GM20000 (cell line): ENCODE results near the gene DISP2.
A peak's percentile ranks its signal among the peaks of the same experiment; 100 is the strongest.

ENCODE experiments used
- DNase-seq: peaks from one replicate; pipeline ENCODE4 v3.0.0; 2012; ENCODE audit warnings: low spot score
- TF ChIP-seq, protein P1 (sequence below): IDR thresholded peaks from 2 replicates; pipeline ENCODE4 v1.5.1; 2012; ENCODE audit warnings: mild to moderate bottlenecking, control low read depth; ENCODE audit errors: extremely low read depth, missing control alignments

The DISP2 gene

DNA sequence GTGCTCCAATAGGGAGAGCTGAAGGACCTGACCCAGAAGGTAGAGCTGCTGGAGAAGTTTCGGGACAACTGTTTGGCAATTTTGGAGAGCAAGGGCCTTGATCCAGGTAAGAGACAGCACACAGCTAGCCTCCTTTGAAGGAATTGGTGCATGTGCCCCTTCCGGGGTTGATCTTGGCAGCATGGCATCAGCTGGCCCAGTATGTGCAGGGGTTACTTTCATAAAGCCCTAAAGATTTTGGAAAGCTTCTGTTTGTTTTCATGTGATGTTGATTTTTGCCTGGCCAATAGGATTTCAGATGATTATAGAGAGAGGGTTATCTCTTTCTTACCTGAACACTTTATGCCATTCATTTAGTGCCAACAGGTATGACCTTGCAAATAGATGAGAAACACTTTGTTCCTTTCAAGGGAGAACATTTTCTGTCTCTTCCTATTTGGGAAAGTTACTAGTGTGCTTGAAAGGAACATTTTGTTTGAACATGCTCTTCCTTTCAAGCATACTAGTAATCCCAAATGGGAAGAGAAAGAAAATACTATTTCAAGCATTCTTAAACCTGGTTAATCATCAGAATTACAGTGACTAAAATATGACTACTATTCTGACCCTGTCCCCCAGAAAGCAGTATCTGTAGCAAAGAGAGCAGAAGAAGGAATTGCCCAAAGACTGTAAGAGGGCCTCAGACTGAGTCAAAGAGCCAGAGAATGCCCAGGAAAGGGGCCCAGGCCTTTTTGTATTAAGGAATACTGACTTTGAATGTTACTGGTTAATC lies 32.0 kb downstream of the DISP2 start:
- TF ChIP-seq, protein P1, sequence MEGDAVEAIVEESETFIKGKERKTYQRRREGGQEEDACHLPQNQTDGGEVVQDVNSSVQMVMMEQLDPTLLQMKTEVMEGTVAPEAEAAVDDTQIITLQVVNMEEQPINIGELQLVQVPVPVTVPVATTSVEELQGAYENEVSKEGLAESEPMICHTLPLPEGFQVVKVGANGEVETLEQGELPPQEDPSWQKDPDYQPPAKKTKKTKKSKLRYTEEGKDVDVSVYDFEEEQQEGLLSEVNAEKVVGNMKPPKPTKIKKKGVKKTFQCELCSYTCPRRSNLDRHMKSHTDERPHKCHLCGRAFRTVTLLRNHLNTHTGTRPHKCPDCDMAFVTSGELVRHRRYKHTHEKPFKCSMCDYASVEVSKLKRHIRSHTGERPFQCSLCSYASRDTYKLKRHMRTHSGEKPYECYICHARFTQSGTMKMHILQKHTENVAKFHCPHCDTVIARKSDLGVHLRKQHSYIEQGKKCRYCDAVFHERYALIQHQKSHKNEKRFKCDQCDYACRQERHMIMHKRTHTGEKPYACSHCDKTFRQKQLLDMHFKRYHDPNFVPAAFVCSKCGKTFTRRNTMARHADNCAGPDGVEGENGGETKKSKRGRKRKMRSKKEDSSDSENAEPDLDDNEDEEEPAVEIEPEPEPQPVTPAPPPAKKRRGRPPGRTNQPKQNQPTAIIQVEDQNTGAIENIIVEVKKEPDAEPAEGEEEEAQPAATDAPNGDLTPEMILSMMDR, result no peak
- no peak for DNase-seq

DNA sequence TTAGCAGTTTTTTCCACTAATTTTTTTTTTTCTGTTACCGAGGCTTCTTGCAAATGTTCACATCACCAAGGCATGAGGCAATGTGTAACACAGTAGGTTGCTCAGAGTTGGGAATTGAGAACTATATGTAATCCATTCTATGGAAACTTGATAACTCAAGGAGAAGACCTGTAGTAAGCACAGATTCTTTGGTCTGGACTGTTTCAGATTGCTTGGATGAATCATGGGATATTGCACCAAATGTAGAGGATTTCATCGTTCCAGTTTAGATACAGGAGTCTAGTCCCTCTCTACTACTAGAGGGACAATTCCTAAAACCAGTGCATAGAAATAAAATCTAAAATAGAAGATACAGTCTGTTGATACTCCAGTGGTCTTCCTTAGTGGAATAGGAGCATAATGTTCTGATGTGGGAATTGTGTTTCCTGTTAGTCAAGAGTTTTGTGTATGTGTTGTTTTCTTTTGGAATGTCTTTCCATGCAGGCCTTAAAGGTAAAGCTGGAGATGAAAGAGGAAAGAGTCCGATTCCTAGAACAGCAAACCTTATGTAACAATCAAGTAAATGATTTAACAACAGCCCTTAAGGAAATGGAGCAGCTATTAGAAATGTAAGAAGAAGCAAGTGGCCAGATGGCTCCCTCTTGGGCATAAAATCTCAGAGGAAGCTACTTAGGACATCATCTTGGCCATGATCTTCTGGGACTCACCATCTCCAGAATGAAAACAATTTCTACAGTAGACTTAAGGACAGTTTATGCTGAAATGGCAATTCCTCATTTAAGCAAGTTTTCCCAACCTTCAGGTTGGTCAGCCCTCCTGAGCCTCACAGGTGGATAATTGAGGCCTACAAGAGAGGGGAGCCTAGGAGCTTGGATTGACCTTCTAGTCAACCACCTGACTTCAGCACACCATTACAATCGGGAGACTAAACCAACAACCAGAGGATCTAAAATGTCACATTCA lies 35.2 kb downstream of the DISP2 start:
- no peak for DNase-seq
- TF ChIP-seq, protein P1, result no peak

DNA sequence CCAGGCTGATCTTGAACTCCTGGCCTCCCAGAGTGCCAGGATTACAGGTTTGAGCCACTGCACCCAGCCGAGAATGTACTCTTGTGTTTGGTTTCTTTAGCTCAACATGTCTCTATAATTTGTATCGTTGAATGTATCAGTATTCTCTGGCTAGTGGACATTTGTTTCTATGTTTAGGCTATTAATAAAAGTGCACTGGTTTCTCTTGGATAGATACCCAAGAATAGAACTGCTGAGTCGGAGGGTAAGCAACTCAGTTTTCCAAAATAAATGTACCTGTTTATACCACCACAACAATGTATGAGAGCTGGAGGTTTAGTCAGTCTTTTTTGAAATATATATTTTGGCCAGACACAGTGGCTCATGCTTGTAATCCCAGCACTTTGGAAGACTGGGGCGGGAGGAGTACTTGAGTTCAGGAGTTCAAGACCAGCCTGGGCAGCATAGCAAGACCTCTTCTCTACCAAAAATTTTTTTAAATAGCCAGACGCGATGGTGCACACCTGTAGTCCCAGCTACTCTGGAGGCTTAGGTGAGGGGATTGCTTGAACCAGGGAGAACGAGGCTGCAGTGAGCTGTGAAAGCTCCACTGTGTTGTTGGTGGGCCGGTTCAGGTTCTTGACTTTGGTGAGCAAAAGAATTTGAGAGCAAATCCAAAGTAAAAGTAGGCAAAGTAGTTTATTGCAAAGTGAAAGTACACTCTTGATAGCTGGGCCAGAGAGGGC lies 39.8 kb downstream of the DISP2 start:
- TF ChIP-seq, protein P1, result no peak
- no peak for DNase-seq

DNA sequence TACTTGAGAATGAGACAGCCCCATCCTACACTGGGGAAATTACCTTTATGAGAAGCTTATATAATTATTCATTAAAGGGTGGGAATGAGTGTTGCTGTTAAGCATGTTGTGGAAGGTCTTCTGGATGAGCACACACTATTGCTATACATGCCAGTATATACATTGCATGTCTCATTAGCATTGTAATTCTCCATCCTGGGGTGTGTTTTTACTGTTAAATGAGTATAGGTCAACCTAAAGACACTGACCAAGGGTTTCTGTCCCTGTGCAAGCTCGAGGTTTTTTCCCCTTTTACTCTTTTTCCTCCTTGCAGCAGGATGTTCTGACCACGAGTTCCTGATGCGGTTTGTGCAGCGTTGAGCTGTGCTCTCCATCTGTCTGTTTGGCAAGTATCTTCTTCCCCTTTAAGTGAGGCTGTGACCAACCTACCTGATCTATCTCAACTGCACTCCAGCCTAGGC lies 40.4 kb downstream of the DISP2 start:
- peak; percentile 52 for DNase-seq
- TF ChIP-seq, protein P1, result no peak

DNA sequence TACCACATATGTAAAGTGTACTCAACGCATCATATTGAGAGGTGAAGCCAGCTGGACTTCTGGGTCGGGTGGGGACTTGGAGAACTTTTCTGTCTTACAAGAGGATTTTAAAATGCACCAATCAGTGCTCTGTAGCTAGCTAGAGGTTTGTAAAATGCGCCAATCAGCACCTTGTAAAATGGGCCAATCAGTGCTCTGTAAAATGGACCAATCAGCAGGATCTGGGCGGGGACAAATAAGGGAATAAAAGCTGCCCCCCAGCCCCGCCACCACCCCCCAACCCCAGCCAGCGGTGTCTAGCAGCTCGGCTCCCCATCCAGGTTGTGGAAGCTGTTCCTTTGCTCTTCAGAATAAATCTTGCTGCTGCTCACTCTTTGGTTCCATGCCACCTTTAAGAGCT lies 41.4 kb downstream of the DISP2 start:
- TF ChIP-seq, protein P1, result no peak
- no peak for DNase-seq

DNA sequence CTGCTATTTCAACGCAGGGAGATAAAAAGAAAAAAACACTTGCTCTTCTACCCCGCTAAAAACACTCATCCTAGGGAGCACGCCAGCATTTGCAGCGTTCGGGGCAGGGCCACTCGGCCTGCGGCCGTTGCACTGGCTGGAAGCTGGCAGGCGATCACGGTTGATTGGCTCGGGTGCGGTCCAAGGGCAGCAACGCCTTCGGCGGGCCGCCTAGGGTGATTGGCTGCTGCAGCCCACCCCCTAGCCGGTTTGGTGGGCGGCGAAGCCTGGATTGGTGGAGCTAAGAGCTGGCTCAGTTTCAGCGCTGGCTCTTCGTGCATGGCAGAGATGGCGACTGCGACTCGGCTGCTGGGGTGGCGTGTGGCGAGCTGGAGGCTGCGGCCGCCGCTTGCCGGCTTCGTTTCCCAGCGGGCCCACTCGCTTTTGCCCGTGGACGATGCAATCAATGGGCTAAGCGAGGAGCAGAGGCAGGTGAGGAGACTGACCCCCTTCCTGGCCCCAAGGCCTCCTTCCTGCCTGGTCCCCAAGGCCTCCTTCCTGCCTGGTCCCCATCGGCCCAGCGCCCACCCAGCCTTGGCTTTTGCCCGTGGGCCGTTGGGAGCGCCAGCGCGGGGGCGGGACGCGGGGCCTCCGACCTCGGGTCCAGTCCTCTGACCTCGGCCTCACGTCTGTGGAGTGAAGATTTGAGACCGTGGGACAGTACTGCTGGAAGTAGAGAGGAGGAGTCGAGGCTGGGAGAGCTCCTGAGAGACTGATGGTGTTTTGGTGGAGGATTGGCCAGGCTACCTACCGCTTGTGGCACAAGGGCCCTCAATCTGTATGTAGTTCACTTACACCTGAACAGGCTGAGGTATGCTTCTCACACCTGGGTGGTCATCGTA lies 47.7 kb downstream of the DISP2 start, which contains the start of gene IVD:
IVD (plus strand) TSS at position 295 of the 881 bp plus-strand sequence; CDS start at position 328, 33 bp downstream.
- DNase-seq, result peak; percentile 95
- TF ChIP-seq, protein P1, result no peak
